Epithelial cell of esophagus (primary cell): ENCODE data around the gene HUS1.
"Not testable (repeated sequence)": the region's sequence is repeated elsewhere in the genome, so short reads cannot be mapped to it uniquely, and the experiment has no call there.

Experiments
- DNase-seq: peaks from one replicate; pipeline ENCODE4 v3.0.0; 2010; ENCODE audit warnings: low read depth
- H3K4me3 ChIP-seq: 2 replicates; pipeline ENCODE4 v1.5.1; 2011; ENCODE audit warnings: mild to moderate bottlenecking, low read length, control low read depth
- CTCF ChIP-seq: IDR thresholded peaks from 2 replicates; pipeline ENCODE4 v1.5.1; 2011; ENCODE audit warnings: low read depth, mild to moderate bottlenecking, low read length, control low read depth, inconsistent platforms; ENCODE audit not compliant: insufficient read depth; ENCODE audit errors: missing control alignments

HUS1 gene

GRCh38 chr7:47931005-47932004 lies 48.1 kb downstream of the HUS1 start:
- no peak overlapping the region for H3K4me3 ChIP-seq

GRCh38 chr7:47924266-47924665 lies 55.1 kb downstream of the HUS1 start:
- no peak for DNase-seq
- no peak for TF ChIP-seq CTCF
- no peak overlapping the region for H3K4me3 ChIP-seq

More at GRCh38 chr7:47931005-47932004, 48.1 kb downstream of the HUS1 start:
- no peak for DNase-seq
- no peak for TF ChIP-seq CTCF

- DNase-seq, H3K4me3 ChIP-seq: not testable (repeated sequence)
Measured at GRCh38 chr7:47923081-47923875, 56.1 kb downstream of the HUS1 start.

- DNase-seq, H3K4me3 ChIP-seq: not testable (repeated sequence)
Measured at GRCh38 chr7:47916514-47916913, 62.9 kb downstream of the HUS1 start.

- no peak overlapping the region for H3K4me3 ChIP-seq
- no peak for DNase-seq
- no peak for TF ChIP-seq CTCF
Measured at GRCh38 chr7:47915616-47915976, 63.8 kb downstream of the HUS1 start.

- TF ChIP-seq CTCF: no peak
- H3K4me3 ChIP-seq: no peak overlapping the region
- DNase-seq: no peak
Measured at GRCh38 chr7:47914717-47915615, 64.4 kb downstream of the HUS1 start.
